ENCODE results near the gene IKZF4.

GRCh38 chr12:55972456-55972855, 48.4 kb upstream of the IKZF4 start:
- TF ChIP-seq CTCF (conservative IDR thresholded peaks at IDR 0.05; ENCODE audit: low read depth, low read length) (no peak), EZH2 (IDR thresholded peaks at IDR 0.05; ENCODE audit: low read length, unreplicated experiment) (no peak), EZH2phosphoT487 (IDR thresholded peaks at IDR 0.05; ENCODE audit: borderline replicate concordance, low read length) (no peak)

Measured in PC-3 (cell line).